Lower lobe of right lung (tissue), 2 donors: ENCODE results near the gene PALM3. TPM values are rescaled to one million over a fixed set of nuclear protein-coding genes. Genes with fewer than 3 reads are reported as not detected.
A peak's percentile ranks its signal among the peaks of the same experiment; 100 is the strongest.

Source experiments
- ATAC-seq, 2 donors: fragments of 200-7000 bp; cut with Tn5 transposase; one replicate each; pipeline ENCODE4 v1.9.1; 2020 to 2022; ENCODE audit warnings: mild to moderate bottlenecking in 2 of 2, moderate library complexity in 2 of 2
- DNase-seq: peaks from one replicate; pipeline ENCODE4 v3.0.0-alpha.2; 2020
- H3K27ac ChIP-seq: fragments of 200-600 bp; one replicate; pipeline ENCODE4 v1.8.0; 2022
- H3K27me3 ChIP-seq: fragments of 200-600 bp; one replicate; pipeline ENCODE4 v1.8.0; 2022; ENCODE audit warnings: low read depth
- H3K36me3 ChIP-seq: fragments of 200-600 bp; one replicate; pipeline ENCODE4 v1.8.0; 2022; ENCODE audit warnings: mild to moderate bottlenecking
- H3K4me1 ChIP-seq: fragments of 200-600 bp; one replicate; pipeline ENCODE4 v1.8.0; 2022
- H3K4me3 ChIP-seq: fragments of 200-600 bp; one replicate; pipeline ENCODE4 v1.8.0; 2022; ENCODE audit warnings: mild to moderate bottlenecking
- H3K9me3 ChIP-seq: fragments of 200-600 bp; one replicate; pipeline ENCODE4 v1.8.0; 2022
- CTCF ChIP-seq: fragments of 200-600 bp; IDR thresholded peaks from one replicate; pipeline ENCODE4 v1.8.0; 2022; ENCODE audit warnings: antibody characterized with exemption, mild to moderate bottlenecking
- intact Hi-C: fragments of 100-400 bp; cut with DNase I; formaldehyde crosslinking; loops from one replicate; pipeline ENCODE4 v1.11.0; 2022
- total RNA-seq: library from RNA; stranded (reverse); fragmentation: NEBNext Ultra II Directional; extraction: Animal tissue kit (Norgen Biotek cat#: 25700); gene quantifications from one replicate; pipeline ENCODE4 v1.2.1, GENCODE V29; 2021
- donor health status: DM: no; HTN: yes; CAD: no; lungs with severe emphysema.

PALM3 gene
- total RNA-seq, 1 donor from 2014 or later = 7.7 TPM

- intact Hi-C loops = no loop called here
- no peak for TF ChIP-seq CTCF
- H3K4me3 ChIP-seq = no peak overlapping the region
- DNase-seq = peak; percentile 5
- no peaks in the 10 kb centered on the region for H3K27me3 ChIP-seq
- H3K9me3 ChIP-seq = no peaks in the 10 kb centered on the region
- no peaks in the 10 kb centered on the region for H3K36me3 ChIP-seq
- no peak for ATAC-seq
- H3K27ac ChIP-seq = no peak overlapping the region
- H3K4me1 ChIP-seq = peaks cover 13% of the 10 kb centered on the region
Measured at GRCh38 chr19:14015524-14016035, 46.3 kb downstream of the PALM3 start.

- Histone ChIP-seq H3K36me3 (no peaks in the 10 kb centered on the region), H3K4me3 (no peak overlapping the region), H3K27ac (no peak overlapping the region), H3K9me3 (no peaks in the 10 kb centered on the region), H3K27me3 (no peaks in the 10 kb centered on the region), H3K4me1 (no peaks in the 10 kb centered on the region)
- no peak for DNase-seq
- ATAC-seq = no peak
- intact Hi-C loops = no loop called here
- TF ChIP-seq CTCF = no peak
Measured at GRCh38 chr19:14012378-14012915, 49.4 kb downstream of the PALM3 start.

GRCh38 chr19:14006766-14007562 lies 54.9 kb downstream of the PALM3 start:
- DNase-seq = peak; percentile 92
- peak overlapping the region; percentile 100 for H3K27ac ChIP-seq
- H3K36me3 ChIP-seq = no peaks in the 10 kb centered on the region
- no peaks in the 10 kb centered on the region for H3K27me3 ChIP-seq
- peak overlapping the region; percentile 67 for H3K4me3 ChIP-seq
- no peak for TF ChIP-seq CTCF
- peaks cover 32% of the 10 kb centered on the region for H3K4me1 ChIP-seq
- intact Hi-C loops = no loop called here
- ATAC-seq = peak; percentile 65
- H3K9me3 ChIP-seq = no peaks in the 10 kb centered on the region

- no peaks in the 10 kb centered on the region for H3K36me3 ChIP-seq
- H3K27ac ChIP-seq = peak within 1 kb of the TSS; percentile 100
- ATAC-seq = peak; percentile 91 to 94
- H3K4me3 ChIP-seq = peak within 1 kb of the TSS; percentile 67
- peaks cover 32% of the 10 kb centered on the region for H3K4me1 ChIP-seq
- DNase-seq = peak; percentile 100
- no peak for TF ChIP-seq CTCF
- intact Hi-C loops = no loop called here
- no peaks in the 10 kb centered on the region for H3K27me3 ChIP-seq
- no peaks in the 10 kb centered on the region for H3K9me3 ChIP-seq
Measured at GRCh38 chr19:14006085-14006765, 55.7 kb downstream of the PALM3 start, which contains the start of gene RFX1. Gene RFX1, minus strand, starts transcription at chr19:14006320. Its CDS starts 12,477 bp downstream, at chr19:13993843.

- ATAC-seq = peak; percentile 83 to 88
- Histone ChIP-seq H3K4me1 (peaks cover 32% of the 10 kb centered on the region), H3K36me3 (no peaks in the 10 kb centered on the region), H3K4me3 (peak overlapping the region; percentile 67), H3K27ac (peak overlapping the region; percentile 100), H3K27me3 (no peaks in the 10 kb centered on the region), H3K9me3 (no peaks in the 10 kb centered on the region)
- DNase-seq = peak; percentile 95
- intact Hi-C loops = no loop called here
- TF ChIP-seq CTCF = no peak
Measured at GRCh38 chr19:14005349-14006084, 56.4 kb downstream of the PALM3 start.
